ENCODE data around the gene SCO2.

DNA sequence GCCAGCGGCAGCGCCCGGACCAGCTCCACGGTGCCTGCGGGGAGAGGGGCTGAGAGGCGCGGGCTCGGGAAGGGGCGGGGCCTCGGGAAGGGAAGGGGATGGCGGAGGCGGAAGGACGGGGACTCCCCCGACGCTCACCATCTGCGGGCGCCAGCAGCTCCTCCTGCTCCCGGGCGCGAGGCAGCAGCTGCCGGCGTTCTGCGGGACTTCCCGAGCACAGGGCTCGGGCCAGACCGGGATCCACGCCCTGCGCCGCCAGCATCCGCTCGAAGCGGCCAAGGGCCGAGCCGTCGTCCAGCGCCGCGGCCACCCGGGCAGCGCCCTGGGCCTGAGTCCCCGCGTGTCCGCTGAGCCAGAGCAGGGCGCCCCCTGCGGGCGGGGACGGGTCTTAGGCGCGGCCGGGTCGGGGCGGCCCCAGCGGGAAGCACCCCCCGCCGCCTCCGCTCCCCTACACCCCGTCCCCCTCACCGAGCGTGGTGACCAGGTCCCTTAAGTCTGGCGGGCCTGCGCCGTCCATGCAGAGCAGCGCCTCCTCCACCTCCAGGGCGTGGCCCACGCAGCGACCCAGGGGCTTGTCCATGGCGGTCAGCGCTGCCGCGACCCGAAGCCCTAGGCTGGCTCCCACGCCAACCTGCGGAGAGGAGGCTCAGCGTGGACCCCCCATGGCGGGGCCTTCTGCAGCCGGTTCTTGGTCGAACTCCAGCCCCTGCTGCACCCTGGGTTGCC, 873 bp upstream of the SCO2 start:
- TF ChIP-seq, protein P1, sequence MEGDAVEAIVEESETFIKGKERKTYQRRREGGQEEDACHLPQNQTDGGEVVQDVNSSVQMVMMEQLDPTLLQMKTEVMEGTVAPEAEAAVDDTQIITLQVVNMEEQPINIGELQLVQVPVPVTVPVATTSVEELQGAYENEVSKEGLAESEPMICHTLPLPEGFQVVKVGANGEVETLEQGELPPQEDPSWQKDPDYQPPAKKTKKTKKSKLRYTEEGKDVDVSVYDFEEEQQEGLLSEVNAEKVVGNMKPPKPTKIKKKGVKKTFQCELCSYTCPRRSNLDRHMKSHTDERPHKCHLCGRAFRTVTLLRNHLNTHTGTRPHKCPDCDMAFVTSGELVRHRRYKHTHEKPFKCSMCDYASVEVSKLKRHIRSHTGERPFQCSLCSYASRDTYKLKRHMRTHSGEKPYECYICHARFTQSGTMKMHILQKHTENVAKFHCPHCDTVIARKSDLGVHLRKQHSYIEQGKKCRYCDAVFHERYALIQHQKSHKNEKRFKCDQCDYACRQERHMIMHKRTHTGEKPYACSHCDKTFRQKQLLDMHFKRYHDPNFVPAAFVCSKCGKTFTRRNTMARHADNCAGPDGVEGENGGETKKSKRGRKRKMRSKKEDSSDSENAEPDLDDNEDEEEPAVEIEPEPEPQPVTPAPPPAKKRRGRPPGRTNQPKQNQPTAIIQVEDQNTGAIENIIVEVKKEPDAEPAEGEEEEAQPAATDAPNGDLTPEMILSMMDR (IDR thresholded peaks at IDR 0.05), result peak; percentile 64 to 77 (median 67)
- TF ChIP-seq POLR2A (IDR thresholded peaks at IDR 0.05), result peak in 1 of 2 donors; percentile 1

All from tibial nerve (tissue), 3 donors.